Measurements from ENCODE around the gene TLL2.

TLL2 gene

DNA sequence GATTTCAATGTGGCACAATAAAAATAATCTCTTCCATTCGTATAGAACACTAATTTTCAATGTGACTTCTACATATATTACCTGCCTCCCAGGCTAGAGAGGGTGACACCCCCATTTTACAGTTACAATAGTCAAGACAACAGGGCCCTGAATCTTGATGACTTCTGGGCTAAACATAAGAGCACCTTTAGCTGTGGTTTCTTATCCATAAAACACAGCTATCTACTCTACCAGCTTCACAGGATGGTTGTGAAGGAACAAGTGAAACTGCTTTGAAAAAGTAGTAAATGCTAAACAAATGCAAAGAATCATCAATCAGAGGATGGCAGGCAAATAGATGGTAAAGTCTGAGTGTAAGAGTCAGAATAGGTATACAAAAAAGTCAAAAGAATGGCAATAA is 3.6 kb upstream of the TLL2 start:
- DNase-seq (no peak), ATAC-seq (replicated peaks) (no peak)
- H3K27me3 Mint-ChIP-seq: peaks cover 12 to 35% of the 10 kb centered on the region in 2 donors
- no peak overlapping the region for H3K27ac Mint-ChIP-seq
- H3K9me3 Mint-ChIP-seq: no peaks in the 10 kb centered on the region
- H3K4me3 Mint-ChIP-seq: no peak overlapping the region
- H3K36me3 Mint-ChIP-seq: peaks cover 13 to 14% of the 10 kb centered on the region in 2 donors
- peaks cover 14 to 31% of the 10 kb centered on the region in 2 donors for H3K4me1 Mint-ChIP-seq

DNA sequence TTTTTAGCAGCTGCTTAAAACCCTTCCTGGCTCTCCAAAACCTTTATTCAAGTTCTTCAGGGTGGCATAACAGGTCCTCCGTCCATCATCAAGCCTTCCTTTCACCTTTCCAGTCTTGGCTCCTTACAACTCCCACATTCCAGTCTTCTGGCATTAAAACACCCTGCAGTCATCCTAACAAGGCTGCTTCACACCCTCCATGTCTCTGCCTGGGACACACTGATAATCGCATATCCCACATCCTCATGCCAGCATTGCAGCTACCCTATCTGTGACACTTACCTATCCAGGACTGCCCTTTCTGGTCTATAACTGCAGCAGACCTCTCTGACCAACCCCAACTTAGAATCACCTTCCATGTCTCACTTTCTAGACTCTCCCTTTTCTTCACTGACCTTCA is 2.6 kb upstream of the TLL2 start:
- Mint-ChIP-seq H3K9me3 (no peaks in the 10 kb centered on the region), H3K27ac (no peak overlapping the region), H3K36me3 (peaks cover 13 to 14% of the 10 kb centered on the region in 2 donors), H3K4me3 (no peak overlapping the region), H3K4me1 (peaks cover 17 to 40% of the 10 kb centered on the region in 2 donors), H3K27me3 (peaks cover 16 to 44% of the 10 kb centered on the region in 2 donors)
- ATAC-seq (replicated peaks) (no peak), DNase-seq (no peak)

DNA sequence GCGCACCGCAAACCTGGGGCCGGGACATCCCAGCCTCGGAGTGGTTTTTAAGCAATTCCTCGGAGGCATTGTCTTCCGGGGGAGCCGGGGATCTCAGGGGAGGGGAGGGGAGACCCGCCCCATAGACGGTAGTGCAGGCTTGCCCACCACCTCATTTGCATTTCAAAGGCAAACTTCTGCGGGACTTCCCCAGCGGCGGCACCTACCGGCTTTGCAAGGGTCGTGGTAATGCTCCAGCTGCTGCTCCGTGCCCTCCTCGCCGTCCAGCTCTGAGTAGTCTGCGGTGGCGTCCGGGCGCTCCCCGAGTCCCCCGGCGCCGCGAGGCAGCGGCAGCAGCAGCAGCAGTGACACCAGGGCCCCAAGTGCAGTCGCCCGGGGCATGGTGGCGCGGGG is 425 bp downstream of the TLL2 start:
- peak; percentile 77 to 82 for ATAC-seq (replicated peaks)
- H3K27me3 Mint-ChIP-seq: peaks cover 16 to 45% of the 10 kb centered on the region in 2 donors
- H3K9me3 Mint-ChIP-seq: no peaks in the 10 kb centered on the region
- DNase-seq: peak; percentile 66
- peak overlapping the region; percentile 56 for H3K27ac Mint-ChIP-seq
- H3K4me3 Mint-ChIP-seq: peak overlapping the region; percentile 79 to 85
- H3K36me3 Mint-ChIP-seq: peaks cover 2 to 3% of the 10 kb centered on the region in 2 donors
- H3K4me1 Mint-ChIP-seq: peaks cover 17 to 45% of the 10 kb centered on the region in 2 donors

DNA sequence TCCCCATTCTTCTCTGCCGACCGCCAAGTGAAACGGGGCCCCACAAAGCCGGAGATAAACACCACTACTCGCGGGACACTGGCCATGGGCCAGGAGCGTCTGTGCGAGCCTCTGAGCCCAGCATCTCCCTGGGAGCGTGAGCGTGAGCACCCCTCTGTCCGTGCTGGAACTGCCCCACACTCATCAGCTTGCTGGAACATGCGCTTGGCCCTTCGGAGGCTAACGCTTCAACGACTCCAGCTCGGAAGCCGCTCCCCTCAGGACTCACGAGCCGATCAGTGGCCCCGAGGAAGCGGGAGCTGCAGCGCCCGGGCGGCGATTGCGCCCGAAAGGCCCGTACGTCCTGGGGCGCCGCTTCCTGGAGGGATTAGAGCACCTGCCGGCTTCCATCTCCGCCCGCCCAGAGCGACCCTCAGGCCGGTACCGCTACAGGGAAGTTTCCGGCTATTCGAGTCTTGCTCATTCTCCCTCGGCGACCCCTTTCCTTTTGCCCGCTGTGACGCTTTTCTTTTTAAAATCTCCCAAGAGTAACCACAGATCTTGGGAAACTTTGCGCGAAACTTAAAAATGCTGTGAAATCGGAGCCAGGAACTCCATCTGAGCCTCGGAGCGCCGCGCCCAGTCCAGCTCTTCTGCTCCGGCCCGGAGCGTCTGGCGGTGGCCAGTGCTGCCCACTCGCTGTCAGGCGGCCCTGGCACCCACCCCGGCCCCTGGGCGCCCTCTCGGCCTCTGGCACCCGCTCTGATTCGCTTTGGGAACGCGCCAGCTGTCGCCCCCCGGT is 1.0 kb downstream of the TLL2 start:
- peak; percentile 4 to 10 for ATAC-seq (replicated peaks)
- peak overlapping the region; percentile 79 to 85 for H3K4me3 Mint-ChIP-seq
- H3K4me1 Mint-ChIP-seq: peaks cover 17 to 45% of the 10 kb centered on the region in 2 donors
- peaks cover 16 to 45% of the 10 kb centered on the region in 2 donors for H3K27me3 Mint-ChIP-seq
- DNase-seq: no peak
- no peaks in the 10 kb centered on the region for H3K9me3 Mint-ChIP-seq
- H3K36me3 Mint-ChIP-seq: peaks cover 0 to 1% of the 10 kb centered on the region in 2 donors
- H3K27ac Mint-ChIP-seq: no peak overlapping the region

DNA sequence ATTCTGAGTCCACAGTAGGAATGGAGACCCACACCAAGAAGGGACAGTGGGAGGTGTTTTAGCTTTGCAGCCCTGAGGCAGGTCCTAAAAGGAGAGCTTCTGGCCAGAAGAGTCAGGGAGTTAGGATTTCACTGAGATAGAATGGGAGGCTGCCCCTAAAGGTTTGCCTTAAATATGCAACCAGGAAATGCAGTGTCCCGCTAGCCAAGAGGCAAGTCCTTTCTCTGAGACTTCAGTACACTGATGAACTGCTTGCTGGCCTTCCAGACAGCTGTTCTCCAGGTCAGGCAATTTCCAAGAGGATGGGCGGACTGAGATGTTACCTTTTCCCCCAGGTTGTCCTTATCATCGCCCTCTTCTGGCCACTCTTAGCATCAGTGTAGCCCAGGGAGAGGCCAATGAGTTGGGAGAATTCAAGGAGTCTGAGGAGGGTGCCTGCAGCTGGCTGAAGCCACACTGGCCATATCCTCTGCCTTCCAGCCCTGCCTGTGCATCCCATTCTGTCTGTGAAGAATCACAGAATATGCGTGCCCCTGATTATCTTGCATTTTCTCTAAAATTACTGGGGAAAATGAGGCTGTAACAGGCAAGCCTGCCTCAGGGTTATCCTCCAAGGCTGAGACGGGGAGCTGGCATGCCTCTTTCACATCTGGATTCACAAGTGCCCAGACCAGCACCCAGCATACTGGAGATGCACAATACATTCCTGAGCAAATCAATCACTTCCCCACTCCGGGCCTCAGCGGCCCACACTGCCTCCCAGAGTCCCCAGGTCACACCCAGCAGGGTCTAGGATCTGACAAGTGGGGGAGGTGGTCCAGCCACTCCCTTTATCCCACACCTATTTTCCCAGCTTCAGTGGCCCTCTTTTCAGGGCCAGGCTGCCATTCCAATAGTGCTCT is 2.4 kb downstream of the TLL2 start:
- Mint-ChIP-seq H3K9me3 (no peaks in the 10 kb centered on the region), H3K4me1 (peaks cover 17 to 45% of the 10 kb centered on the region in 2 donors), H3K27me3 (peaks cover 12 to 47% of the 10 kb centered on the region in 2 donors), H3K27ac (no peak overlapping the region), H3K4me3 (no peak overlapping the region), H3K36me3 (peaks cover 0 to under 1% of the 10 kb centered on the region in 2 donors)
- ATAC-seq (replicated peaks) (no peak), DNase-seq (no peak)

DNA sequence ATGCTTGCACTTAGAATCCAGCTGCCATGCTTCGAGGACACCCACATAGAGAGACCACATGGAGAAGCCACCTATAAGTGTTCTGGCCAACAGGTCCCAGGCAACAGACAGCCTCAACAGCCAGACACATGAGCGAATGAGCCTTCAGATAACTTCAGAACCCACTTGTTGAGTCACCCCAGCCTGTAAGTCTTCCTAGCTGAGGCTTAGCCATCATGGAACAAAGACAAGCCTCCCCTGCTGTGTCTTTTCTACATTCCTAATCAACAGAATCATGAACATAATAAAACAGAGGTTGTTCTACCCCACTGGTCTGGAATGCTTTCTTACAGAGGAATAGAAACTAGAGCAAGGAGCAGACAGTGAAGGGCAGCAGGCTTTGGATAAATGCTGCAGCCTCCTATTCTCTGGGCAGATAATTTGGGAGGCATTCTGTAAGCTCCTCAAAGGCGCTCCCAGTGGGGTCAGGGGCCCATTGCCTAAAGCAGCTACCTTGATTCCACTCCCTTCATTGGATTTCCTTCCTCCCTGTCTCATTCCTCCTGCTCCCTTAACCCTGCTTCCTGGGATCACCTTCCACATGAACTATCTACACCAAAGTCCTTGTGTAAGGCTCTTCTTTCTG is 4.6 kb downstream of the TLL2 start:
- Mint-ChIP-seq H3K4me1 (peaks cover 11 to 32% of the 10 kb centered on the region in 2 donors), H3K9me3 (no peaks in the 10 kb centered on the region), H3K36me3 (no peaks in the 10 kb centered on the region), H3K27ac (no peak overlapping the region), H3K27me3 (peaks cover 8 to 29% of the 10 kb centered on the region in 2 donors), H3K4me3 (no peak overlapping the region)
- ATAC-seq (replicated peaks) (no peak), DNase-seq (no peak)

DNA sequence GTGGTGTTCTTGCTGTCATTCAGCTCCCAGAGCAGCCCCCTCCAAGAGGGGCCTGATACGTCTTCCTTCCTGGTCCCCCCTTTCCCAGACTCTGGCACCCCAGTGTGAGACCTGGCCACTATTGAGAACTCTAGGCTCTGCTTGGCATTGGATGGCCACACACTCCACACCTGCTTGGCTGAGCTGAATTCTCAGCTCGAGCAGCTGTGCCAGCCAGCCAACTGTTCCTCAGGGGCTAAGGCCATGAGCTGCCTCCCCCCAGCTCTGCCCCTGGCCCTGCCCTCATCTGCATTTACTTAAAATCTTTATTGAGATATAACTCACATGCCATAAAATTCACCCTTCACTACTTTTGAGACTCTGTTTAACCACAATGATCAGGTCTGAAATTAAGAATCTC is 6.7 kb downstream of the TLL2 start:
- H3K4me1 Mint-ChIP-seq: peaks cover under 1 to 11% of the 10 kb centered on the region in 2 donors
- DNase-seq (no peak), ATAC-seq (replicated peaks) (no peak)
- no peaks in the 10 kb centered on the region for H3K36me3 Mint-ChIP-seq
- H3K9me3 Mint-ChIP-seq: no peaks in the 10 kb centered on the region
- H3K27ac Mint-ChIP-seq: no peak overlapping the region
- peaks cover 6 to 16% of the 10 kb centered on the region in 2 donors for H3K27me3 Mint-ChIP-seq
- H3K4me3 Mint-ChIP-seq: no peak overlapping the region

DNA sequence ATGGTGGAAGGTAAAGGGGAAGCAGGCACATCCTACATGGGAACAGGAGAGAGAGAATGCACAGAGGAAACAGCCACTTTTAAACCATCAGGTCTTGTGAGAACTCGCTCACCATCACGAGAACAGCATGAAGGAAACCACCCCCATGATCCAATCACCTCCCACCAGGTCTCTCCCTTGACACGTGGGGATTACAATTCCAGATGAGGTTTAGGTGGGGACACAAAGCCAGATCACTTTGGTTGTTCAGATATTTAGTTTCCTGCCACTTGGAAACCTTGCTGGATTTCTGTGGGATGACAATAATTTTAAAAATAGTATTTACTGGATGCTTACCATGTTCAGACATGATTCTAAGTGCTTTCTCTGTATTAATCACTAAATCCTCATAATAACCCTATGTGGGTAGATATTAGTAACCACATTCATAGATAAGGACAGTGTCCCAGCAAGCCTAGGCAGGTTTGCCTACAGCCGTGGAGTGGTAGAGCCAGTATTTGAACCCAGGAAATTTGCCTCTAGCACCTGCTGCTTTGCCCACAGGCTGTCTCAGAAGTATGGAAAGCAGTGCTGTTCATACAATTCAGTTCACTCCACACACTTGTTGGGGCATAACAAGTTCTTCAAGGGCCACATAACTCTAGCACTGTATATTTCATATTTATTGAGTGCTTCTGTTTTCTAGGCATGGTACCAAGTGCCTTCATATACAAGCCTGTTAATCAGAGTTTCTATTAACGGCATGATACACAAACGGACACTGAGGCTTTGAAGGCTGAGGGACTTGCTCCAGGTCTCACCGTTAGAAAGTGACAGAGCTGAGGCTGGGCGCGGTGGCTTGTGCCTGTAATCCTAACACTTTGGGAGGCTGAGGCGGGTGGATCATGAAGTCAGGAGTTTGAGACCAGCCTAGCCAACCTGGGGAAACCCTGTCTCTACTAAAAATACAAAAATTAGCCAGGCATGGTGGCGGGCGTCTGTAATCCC is 8.3 kb downstream of the TLL2 start:
- Mint-ChIP-seq H3K27ac (no peak overlapping the region), H3K4me1 (peaks cover 0 to 5% of the 10 kb centered on the region in 2 donors), H3K9me3 (no peaks in the 10 kb centered on the region), H3K36me3 (no peaks in the 10 kb centered on the region), H3K4me3 (no peak overlapping the region), H3K27me3 (peaks cover 11 to 22% of the 10 kb centered on the region in 2 donors)
- DNase-seq: no peak
- ATAC-seq (replicated peaks): no peak

DNA sequence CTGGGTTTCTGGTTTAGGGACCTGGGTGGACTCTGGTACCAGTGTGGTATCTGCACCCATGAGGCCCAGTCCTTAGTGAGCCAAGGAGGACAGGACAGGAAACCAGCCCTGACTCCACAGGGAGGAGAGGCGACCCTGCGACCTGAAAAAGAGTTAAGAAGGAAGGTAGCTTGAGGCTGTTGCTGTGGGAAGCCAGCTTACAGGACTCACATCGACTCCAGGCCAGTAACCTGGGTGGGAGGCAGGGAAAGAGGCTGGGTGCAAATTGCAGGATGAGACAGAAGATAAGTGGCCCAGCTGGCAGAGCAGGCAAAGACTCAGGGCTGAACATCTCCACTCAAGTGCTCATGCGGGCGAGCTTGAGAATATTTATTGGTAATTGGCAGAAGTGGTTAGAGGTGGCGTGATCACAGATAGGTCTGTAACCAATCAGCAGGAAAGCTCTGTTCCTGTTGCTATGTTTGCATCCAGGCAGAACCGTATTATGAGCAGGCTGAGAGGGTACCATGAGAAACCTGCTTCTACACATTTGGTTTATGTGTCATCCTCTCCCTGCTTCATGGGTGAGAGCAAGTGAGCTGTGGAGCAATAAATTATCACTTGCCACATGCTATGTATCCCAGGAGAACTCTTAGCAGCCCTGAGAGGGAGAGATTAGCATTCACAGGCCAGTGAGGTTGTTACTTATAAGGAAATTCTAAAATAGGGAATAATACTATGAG is 11.0 kb downstream of the TLL2 start:
- no peaks in the 10 kb centered on the region for H3K36me3 Mint-ChIP-seq
- peaks cover 11 to 26% of the 10 kb centered on the region in 2 donors for H3K27me3 Mint-ChIP-seq
- H3K9me3 Mint-ChIP-seq: no peaks in the 10 kb centered on the region
- DNase-seq: no peak
- no peak overlapping the region for H3K4me3 Mint-ChIP-seq
- no peak overlapping the region for H3K27ac Mint-ChIP-seq
- H3K4me1 Mint-ChIP-seq: no peaks in the 10 kb centered on the region
- ATAC-seq (replicated peaks): no peak

DNA sequence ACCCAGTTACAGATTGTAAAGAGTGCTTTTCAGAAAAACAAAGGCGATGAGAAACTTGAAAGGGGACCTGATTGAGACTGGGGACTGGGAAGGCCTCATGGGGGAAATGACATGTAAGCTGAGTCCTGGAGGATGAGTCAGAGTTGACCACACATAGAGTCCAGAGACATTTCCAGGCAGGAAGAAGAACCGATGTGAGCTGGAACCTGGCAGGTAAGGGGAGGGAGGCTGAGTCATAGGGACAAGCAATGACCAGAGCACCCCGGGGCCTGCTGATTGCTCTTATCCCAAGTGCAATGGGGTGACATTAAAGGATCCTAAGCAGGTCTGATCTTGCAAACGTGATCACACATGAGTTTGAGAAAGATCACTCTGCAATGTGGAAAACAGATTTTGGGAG is 11.7 kb downstream of the TLL2 start:
- H3K9me3 Mint-ChIP-seq: no peaks in the 10 kb centered on the region
- H3K4me1 Mint-ChIP-seq: no peaks in the 10 kb centered on the region
- H3K27me3 Mint-ChIP-seq: peaks cover 15 to 29% of the 10 kb centered on the region in 2 donors
- H3K4me3 Mint-ChIP-seq: no peak overlapping the region
- DNase-seq (no peak), ATAC-seq (replicated peaks) (no peak)
- H3K36me3 Mint-ChIP-seq: no peaks in the 10 kb centered on the region
- no peak overlapping the region for H3K27ac Mint-ChIP-seq

DNA sequence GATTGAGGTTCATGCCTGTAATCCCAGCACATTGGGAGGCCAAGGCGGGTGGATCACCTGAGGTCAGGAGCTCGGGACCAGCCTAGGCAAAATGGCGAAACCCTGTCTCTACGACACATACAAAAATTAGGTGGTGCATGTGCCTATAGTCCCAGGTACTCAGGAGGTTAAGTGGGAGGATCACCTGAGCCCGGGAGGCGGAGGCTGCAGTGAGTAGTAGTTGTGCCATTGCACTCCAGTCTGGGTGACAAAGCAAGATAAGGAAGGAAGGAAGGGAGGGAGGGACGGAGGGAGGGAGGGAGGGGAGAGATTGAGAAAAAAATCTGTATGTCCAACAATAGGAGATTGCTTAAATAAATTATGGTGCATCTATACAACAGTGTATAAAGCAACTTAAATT is 13.2 kb downstream of the TLL2 start:
- Mint-ChIP-seq H3K27ac (no peak overlapping the region), H3K4me3 (no peak overlapping the region), H3K36me3 (no peaks in the 10 kb centered on the region), H3K27me3 (peaks cover 15 to 29% of the 10 kb centered on the region in 2 donors), H3K4me1 (no peaks in the 10 kb centered on the region), H3K9me3 (no peaks in the 10 kb centered on the region)
- DNase-seq: no peak
- no peak for ATAC-seq (replicated peaks)

DNA sequence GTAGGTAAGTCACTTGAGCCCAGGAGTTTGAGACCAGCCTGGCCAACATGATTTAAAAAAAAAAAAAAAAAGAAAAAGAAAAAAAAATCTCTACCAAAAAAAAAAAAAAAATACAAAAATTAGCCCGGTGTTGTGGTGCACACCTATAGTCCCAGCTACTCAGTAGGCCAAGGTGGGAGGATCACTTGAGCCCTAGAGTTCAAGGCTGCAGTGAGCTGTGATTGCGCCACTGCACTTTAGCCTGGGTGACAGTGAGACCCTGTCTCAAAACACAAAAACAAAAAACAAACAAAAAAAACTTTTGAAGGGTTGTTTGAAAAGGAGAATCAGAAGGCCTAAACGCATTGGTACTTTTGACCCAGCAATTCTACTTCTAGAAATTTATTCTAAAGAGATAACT is 13.7 kb downstream of the TLL2 start:
- DNase-seq (no peak), ATAC-seq (replicated peaks) (no peak)
- no peaks in the 10 kb centered on the region for H3K36me3 Mint-ChIP-seq
- no peak overlapping the region for H3K4me3 Mint-ChIP-seq
- H3K27ac Mint-ChIP-seq: no peak overlapping the region
- H3K9me3 Mint-ChIP-seq: no peaks in the 10 kb centered on the region
- peaks cover 15 to 33% of the 10 kb centered on the region in 2 donors for H3K27me3 Mint-ChIP-seq
- no peaks in the 10 kb centered on the region for H3K4me1 Mint-ChIP-seq

DNA sequence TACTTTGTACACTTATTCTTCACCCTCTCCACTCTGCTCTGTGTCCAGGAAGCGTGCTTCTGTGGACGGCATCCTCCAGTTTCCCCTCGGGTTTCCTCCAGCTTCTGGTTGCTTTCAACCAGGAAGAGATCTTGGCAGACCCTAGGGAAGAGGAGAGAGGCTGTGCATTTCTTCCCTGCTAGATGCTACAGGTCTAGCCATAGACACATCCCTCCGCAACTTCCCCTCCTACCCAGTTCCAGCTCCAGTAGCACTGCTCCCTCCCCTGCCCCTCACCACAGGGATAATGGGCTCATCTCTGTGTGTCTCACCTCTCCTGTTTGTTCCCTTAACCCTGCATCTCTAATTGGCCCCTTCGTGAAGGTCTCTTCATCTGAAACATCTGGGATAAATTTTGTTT is 16.3 kb downstream of the TLL2 start:
- Mint-ChIP-seq H3K9me3 (no peaks in the 10 kb centered on the region), H3K36me3 (no peaks in the 10 kb centered on the region), H3K4me3 (no peak overlapping the region), H3K4me1 (no peaks in the 10 kb centered on the region), H3K27ac (no peak overlapping the region), H3K27me3 (peaks cover 27 to 57% of the 10 kb centered on the region in 2 donors)
- ATAC-seq (replicated peaks): no peak
- DNase-seq: no peak
